ENCODE data around the gene IL10RB. TPM values are rescaled to one million over a fixed set of nuclear protein-coding genes. Genes with fewer than 3 reads are reported as not detected.

IL10RB gene
- total and polyA plus RNA-seq, 10 of the 15 experiments (the other 5 are each of a cell fraction or from before 2014, with no cell fraction given), result 15.0 to 55.1 (median 34.9) TPM

DNA sequence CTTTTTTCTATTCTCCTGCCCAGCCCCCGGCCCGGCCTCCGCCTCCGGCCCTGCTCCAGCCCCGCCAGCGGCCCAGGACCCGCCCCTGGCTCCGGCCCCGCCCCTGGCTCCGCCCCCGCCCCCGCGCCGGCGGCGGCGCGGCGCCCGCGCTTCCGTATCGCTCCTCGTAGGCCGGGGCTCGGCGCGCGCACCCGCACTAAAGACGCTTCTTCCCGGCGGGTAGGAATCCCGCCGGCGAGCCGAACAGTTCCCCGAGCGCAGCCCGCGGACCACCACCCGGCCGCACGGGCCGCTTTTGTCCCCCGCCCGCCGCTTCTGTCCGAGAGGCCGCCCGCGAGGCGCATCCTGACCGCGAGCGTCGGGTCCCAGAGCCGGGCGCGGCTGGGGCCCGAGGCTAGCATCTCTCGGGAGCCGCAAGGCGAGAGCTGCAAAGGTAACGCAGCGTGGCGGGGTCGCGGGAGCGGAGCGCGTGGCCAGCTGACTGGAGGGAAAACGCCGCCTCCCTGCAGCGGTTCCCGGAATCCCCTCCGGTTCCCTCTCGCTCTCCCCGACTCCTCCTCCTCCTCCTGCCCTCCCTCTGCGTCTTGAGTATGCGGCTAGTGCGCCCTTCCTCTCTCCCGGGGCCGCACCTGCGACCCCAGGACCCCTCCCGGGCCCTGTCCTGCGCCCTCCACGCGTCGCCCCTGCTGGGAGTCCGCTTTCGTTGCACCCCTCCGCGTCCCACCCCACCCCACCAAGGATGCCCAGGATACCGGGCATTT lies 36.2 kb upstream of the IL10RB start, which contains the start of gene IFNAR2 (continued):
- TF ChIP-seq, protein P1, sequence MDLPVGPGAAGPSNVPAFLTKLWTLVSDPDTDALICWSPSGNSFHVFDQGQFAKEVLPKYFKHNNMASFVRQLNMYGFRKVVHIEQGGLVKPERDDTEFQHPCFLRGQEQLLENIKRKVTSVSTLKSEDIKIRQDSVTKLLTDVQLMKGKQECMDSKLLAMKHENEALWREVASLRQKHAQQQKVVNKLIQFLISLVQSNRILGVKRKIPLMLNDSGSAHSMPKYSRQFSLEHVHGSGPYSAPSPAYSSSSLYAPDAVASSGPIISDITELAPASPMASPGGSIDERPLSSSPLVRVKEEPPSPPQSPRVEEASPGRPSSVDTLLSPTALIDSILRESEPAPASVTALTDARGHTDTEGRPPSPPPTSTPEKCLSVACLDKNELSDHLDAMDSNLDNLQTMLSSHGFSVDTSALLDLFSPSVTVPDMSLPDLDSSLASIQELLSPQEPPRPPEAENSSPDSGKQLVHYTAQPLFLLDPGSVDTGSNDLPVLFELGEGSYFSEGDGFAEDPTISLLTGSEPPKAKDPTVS (IDR thresholded peaks at IDR 0.05; ENCODE audit: low read depth, low read length), result no peak
- TF ChIP-seq NFIC (IDR thresholded peaks at IDR 0.05; ENCODE audit: low read depth, low read length), result no peak
- no peak for TF ChIP-seq MTA3 (IDR thresholded peaks at IDR 0.05; ENCODE audit: borderline replicate concordance, low read length)
- TF ChIP-seq IRF4 (IDR thresholded peaks at IDR 0.05; ENCODE audit: low read depth, low read length), result no peak
- TF ChIP-seq FOXM1 (IDR thresholded peaks at IDR 0.05; ENCODE audit: low read depth, low read length), result no peak
- peak; percentile 51; the same call in 1 of the 2 replicates for TF ChIP-seq GATAD2B (conservative IDR thresholded peaks at IDR 0.05; ENCODE audit: low read depth)
- TF ChIP-seq POLR2AphosphoS5 (IDR thresholded peaks at IDR 0.05; ENCODE audit: low read length), result peak; percentile 61
- no peak for TF ChIP-seq ESRRA (IDR thresholded peaks at IDR 0.05; ENCODE audit: low read length)
- peak; percentile 21; the same call in 1 of the 2 replicates for TF ChIP-seq EED (IDR thresholded peaks at IDR 0.05; ENCODE audit: low read depth)
- TF ChIP-seq POLR2A (IDR thresholded peaks at IDR 0.05; ENCODE audit: low read depth, low read length), result peak; percentile 64; the same call in 1 of the 2 replicates
- TF ChIP-seq HDAC2 (IDR thresholded peaks at IDR 0.05), result no peak
- no peak for TF ChIP-seq SUZ12 (IDR thresholded peaks at IDR 0.05; ENCODE audit: unreplicated experiment)
- TF ChIP-seq, protein P2, sequence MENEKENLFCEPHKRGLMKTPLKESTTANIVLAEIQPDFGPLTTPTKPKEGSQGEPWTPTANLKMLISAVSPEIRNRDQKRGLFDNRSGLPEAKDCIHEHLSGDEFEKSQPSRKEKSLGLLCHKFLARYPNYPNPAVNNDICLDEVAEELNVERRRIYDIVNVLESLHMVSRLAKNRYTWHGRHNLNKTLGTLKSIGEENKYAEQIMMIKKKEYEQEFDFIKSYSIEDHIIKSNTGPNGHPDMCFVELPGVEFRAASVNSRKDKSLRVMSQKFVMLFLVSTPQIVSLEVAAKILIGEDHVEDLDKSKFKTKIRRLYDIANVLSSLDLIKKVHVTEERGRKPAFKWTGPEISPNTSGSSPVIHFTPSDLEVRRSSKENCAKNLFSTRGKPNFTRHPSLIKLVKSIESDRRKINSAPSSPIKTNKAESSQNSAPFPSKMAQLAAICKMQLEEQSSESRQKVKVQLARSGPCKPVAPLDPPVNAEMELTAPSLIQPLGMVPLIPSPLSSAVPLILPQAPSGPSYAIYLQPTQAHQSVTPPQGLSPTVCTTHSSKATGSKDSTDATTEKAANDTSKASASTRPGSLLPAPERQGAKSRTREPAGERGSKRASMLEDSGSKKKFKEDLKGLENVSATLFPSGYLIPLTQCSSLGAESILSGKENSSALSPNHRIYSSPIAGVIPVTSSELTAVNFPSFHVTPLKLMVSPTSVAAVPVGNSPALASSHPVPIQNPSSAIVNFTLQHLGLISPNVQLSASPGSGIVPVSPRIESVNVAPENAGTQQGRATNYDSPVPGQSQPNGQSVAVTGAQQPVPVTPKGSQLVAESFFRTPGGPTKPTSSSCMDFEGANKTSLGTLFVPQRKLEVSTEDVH (IDR thresholded peaks at IDR 0.05; ENCODE audit: low read depth, partially characterized antibody), result no peak
- no peak for TF ChIP-seq EZH2 (IDR thresholded peaks at IDR 0.05; ENCODE audit: borderline replicate concordance, control insufficient read depth, low read depth, low read length)
- TF ChIP-seq TCF3 (IDR thresholded peaks at IDR 0.05; ENCODE audit: borderline replicate concordance, insufficient read depth, low read depth, low read length), result 0 out of 2 replicates have a peak, but pooled peaks have one; percentile 19
- TF ChIP-seq IKZF1 (conservative IDR thresholded peaks at IDR 0.05), result peak; percentile 76
- TF ChIP-seq PAX5 (IDR thresholded peaks at IDR 0.05; ENCODE audit: borderline replicate concordance, low read depth, low read length), result peak; percentile 21; the same call in 1 of the 2 replicates
- no peak for TF ChIP-seq SREBF1 (IDR thresholded peaks at IDR 0.05; ENCODE audit: low read length)
- TF ChIP-seq STAT3 (IDR thresholded peaks at IDR 0.05; ENCODE audit: low read depth, low read length), result no peak
- TF ChIP-seq, protein P3, sequence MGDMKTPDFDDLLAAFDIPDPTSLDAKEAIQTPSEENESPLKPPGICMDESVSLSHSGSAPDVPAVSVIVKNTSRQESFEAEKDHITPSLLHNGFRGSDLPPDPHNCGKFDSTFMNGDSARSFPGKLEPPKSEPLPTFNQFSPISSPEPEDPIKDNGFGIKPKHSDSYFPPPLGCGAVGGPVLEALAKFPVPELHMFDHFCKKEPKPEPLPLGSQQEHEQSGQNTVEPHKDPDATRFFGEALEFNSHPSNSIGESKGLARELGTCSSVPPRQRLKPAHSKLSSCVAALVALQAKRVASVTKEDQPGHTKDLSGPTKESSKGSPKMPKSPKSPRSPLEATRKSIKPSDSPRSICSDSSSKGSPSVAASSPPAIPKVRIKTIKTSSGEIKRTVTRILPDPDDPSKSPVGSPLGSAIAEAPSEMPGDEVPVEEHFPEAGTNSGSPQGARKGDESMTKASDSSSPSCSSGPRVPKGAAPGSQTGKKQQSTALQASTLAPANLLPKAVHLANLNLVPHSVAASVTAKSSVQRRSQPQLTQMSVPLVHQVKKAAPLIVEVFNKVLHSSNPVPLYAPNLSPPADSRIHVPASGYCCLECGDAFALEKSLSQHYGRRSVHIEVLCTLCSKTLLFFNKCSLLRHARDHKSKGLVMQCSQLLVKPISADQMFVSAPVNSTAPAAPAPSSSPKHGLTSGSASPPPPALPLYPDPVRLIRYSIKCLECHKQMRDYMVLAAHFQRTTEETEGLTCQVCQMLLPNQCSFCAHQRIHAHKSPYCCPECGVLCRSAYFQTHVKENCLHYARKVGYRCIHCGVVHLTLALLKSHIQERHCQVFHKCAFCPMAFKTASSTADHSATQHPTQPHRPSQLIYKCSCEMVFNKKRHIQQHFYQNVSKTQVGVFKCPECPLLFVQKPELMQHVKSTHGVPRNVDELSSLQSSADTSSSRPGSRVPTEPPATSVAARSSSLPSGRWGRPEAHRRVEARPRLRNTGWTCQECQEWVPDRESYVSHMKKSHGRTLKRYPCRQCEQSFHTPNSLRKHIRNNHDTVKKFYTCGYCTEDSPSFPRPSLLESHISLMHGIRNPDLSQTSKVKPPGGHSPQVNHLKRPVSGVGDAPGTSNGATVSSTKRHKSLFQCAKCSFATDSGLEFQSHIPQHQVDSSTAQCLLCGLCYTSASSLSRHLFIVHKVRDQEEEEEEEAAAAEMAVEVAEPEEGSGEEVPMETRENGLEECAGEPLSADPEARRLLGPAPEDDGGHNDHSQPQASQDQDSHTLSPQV (IDR thresholded peaks at IDR 0.05), result no peak
- TF ChIP-seq NFYB (IDR thresholded peaks at IDR 0.05; ENCODE audit: insufficient read depth, low read depth, low read length), result no peak
- TF ChIP-seq RB1 (IDR thresholded peaks at IDR 0.05; ENCODE audit: borderline replicate concordance), result peak; percentile 72
- TF ChIP-seq ATF7 (IDR thresholded peaks at IDR 0.05; ENCODE audit: low read depth), result no peak
